BE2C (cell line): ENCODE measurements around the gene BCCIP.

ENCODE experiments used
- DNase-seq: peaks from one replicate; pipeline ENCODE4 v3.0.0-alpha.2; 2020
- H3K27me3 ChIP-seq: fragments of 250-450 bp; sonication (Bioruptor Pico); 2 replicates; pipeline ENCODE4 v1.5.1; 2020; ENCODE audit warnings: mild to moderate bottlenecking
- H3K36me3 ChIP-seq: fragments of 250-450 bp; sonication (Bioruptor Pico); 2 replicates; pipeline ENCODE4 v1.5.1; 2020; ENCODE audit warnings: mild to moderate bottlenecking
- H3K4me1 ChIP-seq: fragments of 250-450 bp; sonication (Bioruptor Pico); 2 replicates; pipeline ENCODE4 v1.5.1; 2020
- H3K4me3 ChIP-seq: 2 replicates; pipeline ENCODE4 v1.5.1; 2011; ENCODE audit warnings: low read depth, low read length
- H3K9me3 ChIP-seq: fragments of 250-450 bp; sonication (Bioruptor Pico); 2 replicates; pipeline ENCODE4 v1.5.1; 2020
- CTCF ChIP-seq: IDR thresholded peaks from 2 replicates; pipeline ENCODE4 v1.5.1; 2012; ENCODE audit warnings: mild to moderate bottlenecking, low read depth, low read length

The BCCIP gene

GRCh38 chr10:125871338-125871737 is 48.0 kb downstream of the BCCIP start:
- TF ChIP-seq CTCF, result no peak

DNA sequence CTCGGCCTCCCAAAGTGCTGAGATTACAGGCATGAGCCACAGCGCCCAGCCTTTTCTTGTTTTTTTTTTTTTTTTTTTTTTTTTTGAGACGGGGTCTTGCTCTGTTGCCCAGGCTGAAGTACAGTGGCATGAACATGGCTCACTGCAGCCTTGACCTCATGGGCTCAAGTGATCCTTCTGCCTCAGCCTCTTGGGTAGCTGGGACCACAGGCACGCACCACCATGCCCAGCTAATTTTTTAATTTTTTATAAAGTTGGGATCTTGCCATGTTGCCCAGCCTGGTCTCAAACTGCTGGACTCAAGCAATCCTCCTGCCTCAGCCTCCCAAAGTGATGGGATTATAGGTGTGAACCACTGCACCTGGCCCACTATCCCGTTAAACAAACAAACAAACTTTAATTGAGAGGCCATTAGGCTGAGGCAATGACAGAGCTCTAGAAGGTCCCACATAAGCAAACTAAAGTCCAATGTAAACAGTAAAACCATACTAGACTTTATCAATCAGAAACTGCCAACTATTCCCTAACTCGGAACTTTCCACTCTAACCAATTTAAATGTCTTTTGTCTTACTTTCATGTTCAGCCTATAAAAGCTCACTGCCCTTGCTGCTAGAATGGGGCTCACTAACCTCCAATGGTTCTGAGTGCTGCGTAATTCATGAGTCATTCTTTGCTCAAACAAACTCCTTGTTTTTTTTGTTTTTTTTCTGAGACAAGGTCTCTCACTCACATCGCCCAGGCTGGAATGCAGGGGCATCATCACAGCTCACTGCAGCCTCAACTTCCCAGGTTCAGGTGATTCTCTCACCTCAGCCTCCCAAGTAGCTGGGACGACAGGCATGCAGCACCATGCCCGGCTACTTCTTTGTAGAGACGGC is 55.9 kb downstream of the BCCIP start:
- DNase-seq, result no peak
- no peaks in the 10 kb centered on the region for H3K36me3 ChIP-seq

More at GRCh38 chr10:125871338-125871737, 48.0 kb downstream of the BCCIP start:
- no peaks in the 10 kb centered on the region for H3K4me1 ChIP-seq
- no peaks in the 10 kb centered on the region for H3K36me3 ChIP-seq
- no peaks in the 10 kb centered on the region for H3K27me3 ChIP-seq
- H3K9me3 ChIP-seq, result no peaks in the 10 kb centered on the region
- H3K4me3 ChIP-seq, result no peak overlapping the region
- DNase-seq, result no peak

DNA sequence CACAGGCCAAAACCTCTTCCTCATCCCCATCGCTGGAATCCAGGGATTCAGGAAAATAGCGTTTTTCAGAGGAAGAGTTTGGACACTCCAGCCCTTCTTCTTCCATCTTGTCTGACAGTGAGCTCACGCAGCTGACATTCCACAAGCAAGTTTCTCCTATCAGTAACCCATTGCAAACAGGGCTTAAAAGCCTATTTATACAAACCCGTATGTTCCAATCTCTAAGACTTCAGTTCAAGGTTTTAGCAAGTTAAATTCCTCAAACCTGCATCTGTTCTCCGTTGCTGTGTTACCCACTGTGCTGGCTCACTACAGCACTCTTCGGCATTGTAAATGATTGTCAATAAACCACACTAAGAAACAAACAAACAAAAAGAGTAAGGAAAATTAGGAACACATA is 57.4 kb downstream of the BCCIP start:
- H3K9me3 ChIP-seq, result no peaks in the 10 kb centered on the region
- H3K36me3 ChIP-seq, result no peaks in the 10 kb centered on the region
- H3K27me3 ChIP-seq, result no peaks in the 10 kb centered on the region; the same call in 1 of the 2 replicates
- H3K4me3 ChIP-seq, result no peak overlapping the region
- no peak for DNase-seq
- TF ChIP-seq CTCF, result no peak
- no peaks in the 10 kb centered on the region for H3K4me1 ChIP-seq

More for the DNA sequence above, 55.9 kb downstream of the BCCIP start:
- Histone ChIP-seq H3K4me1 (no peaks in the 10 kb centered on the region), H3K27me3 (no peaks in the 10 kb centered on the region; the same call in 1 of the 2 replicates), H3K9me3 (no peaks in the 10 kb centered on the region), H3K4me3 (no peak overlapping the region)
- TF ChIP-seq CTCF, result no peak

DNA sequence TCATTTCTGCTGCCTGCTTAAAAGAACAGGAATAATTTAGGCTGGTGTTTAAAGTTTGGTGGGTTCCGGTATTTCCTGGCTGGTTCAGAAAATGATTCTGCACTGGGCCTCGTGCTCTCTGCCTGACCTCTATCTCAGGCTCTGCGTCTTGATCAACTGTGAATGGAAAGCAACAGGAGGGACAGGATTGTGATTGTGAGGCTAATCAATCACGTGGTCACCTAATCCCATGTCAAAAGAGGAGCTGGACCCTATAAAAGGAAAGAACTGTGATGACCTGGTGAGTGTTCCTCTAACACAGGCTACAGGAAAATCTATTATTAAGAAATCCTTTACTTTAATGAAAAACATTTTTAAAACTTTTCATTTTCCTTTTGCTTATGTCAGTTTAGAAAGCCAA is 57.8 kb downstream of the BCCIP start, which contains the start of gene DHX32:
Gene DHX32 (minus strand): TSS at position 101 of the 400 bp plus-strand sequence. CDS start 468 bp downstream, outside the sequence.
- no peak within 1 kb of the TSS for H3K4me3 ChIP-seq

GRCh38 chr10:125882596-125882995 is 59.2 kb downstream of the BCCIP start:
- Histone ChIP-seq H3K9me3 (no peaks in the 10 kb centered on the region), H3K4me3 (no peak overlapping the region), H3K36me3 (no peaks in the 10 kb centered on the region), H3K4me1 (no peaks in the 10 kb centered on the region), H3K27me3 (no peaks in the 10 kb centered on the region; the same call in 1 of the 2 replicates)
- TF ChIP-seq CTCF, result no peak
- DNase-seq, result no peak

More for the DNA sequence above, 57.8 kb downstream of the BCCIP start, which contains the start of gene DHX32:
- no peaks in the 10 kb centered on the region for H3K9me3 ChIP-seq
- DNase-seq, result no peak
- H3K27me3 ChIP-seq, result no peaks in the 10 kb centered on the region; the same call in 1 of the 2 replicates
- H3K36me3 ChIP-seq, result no peaks in the 10 kb centered on the region
- no peaks in the 10 kb centered on the region for H3K4me1 ChIP-seq
- no peak for TF ChIP-seq CTCF

DNA sequence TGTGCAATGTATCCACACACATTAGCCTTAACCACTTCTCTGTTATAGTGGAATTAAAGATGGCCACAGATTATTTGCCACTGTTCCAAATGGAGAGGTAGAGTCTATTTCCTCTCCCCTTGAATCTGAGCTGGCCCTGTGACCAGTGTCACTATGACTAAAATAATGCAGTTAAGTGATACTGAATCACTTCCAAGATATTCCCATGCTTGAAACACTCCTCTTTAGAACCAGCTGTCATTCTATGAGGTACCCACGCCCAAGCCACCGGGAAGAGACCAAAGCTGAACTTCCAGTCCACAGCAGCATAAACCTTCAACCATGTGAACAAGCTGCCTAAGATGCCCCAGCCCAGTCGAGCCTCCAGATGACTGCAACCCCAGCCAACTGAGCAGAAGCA is 59.9 kb downstream of the BCCIP start:
- TF ChIP-seq CTCF, result no peak
- Histone ChIP-seq H3K4me3 (no peak overlapping the region), H3K9me3 (no peaks in the 10 kb centered on the region), H3K27me3 (no peaks in the 10 kb centered on the region; the same call in 1 of the 2 replicates), H3K4me1 (no peaks in the 10 kb centered on the region), H3K36me3 (no peaks in the 10 kb centered on the region)
- DNase-seq, result no peak
